ENCODE data around the gene C5. TPM values are rescaled to one million over a fixed set of nuclear protein-coding genes. Genes with fewer than 3 reads are reported as not detected.

Gene C5
- total and polyA plus RNA-seq, 2 experiments from 2014 or later, result 13.8 to 55.4 TPM

- Histone ChIP-seq H2AFZ (no peak overlapping the region), H3K4me2 (no peak overlapping the region), H3K4me3 (no peak overlapping the region), H3K27ac (no peak overlapping the region), H3K9me3 (ENCODE audit: low read depth) (no peaks in the 10 kb centered on the region), H3K79me2 (no peaks in the 10 kb centered on the region), H3K4me1 (ENCODE audit: insufficient read depth) (no peaks in the 10 kb centered on the region), H4K20me1 (ENCODE audit: insufficient read depth, poor library complexity, severe bottlenecking) (no peaks in the 10 kb centered on the region), H3K27me3 (no peaks in the 10 kb centered on the region), H3K9me2 (replicated peaks; ENCODE audit: insufficient read depth) (no peaks in the 10 kb centered on the region), H3K36me3 (replicated peaks; ENCODE audit: insufficient read depth, low read depth) (no peaks in the 10 kb centered on the region)
- TF ChIP-seq EZH2 (IDR thresholded peaks at IDR 0.05; ENCODE audit: borderline replicate concordance), result no peak
- TF ChIP-seq EZH2phosphoT487 (IDR thresholded peaks at IDR 0.05; ENCODE audit: low read depth, severe bottlenecking, unreplicated experiment), result no peak
- TF ChIP-seq, protein P1, sequence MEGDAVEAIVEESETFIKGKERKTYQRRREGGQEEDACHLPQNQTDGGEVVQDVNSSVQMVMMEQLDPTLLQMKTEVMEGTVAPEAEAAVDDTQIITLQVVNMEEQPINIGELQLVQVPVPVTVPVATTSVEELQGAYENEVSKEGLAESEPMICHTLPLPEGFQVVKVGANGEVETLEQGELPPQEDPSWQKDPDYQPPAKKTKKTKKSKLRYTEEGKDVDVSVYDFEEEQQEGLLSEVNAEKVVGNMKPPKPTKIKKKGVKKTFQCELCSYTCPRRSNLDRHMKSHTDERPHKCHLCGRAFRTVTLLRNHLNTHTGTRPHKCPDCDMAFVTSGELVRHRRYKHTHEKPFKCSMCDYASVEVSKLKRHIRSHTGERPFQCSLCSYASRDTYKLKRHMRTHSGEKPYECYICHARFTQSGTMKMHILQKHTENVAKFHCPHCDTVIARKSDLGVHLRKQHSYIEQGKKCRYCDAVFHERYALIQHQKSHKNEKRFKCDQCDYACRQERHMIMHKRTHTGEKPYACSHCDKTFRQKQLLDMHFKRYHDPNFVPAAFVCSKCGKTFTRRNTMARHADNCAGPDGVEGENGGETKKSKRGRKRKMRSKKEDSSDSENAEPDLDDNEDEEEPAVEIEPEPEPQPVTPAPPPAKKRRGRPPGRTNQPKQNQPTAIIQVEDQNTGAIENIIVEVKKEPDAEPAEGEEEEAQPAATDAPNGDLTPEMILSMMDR (IDR thresholded peaks at IDR 0.05; ENCODE audit: poor library complexity), result no peak
- DNase-seq (ENCODE audit: low spot score), result no peak
- WGBS (ENCODE audit: low lambda C conversion rate, missing lambda C conversion rate), result 60% methylated on average over 5 of the region's 5 CpGs
Measured at GRCh38 chr9:121057821-121058220, 7.7 kb upstream of the C5 start.

GRCh38 chr9:121055642-121056143, 5.6 kb upstream of the C5 start:
- Histone ChIP-seq H3K27ac (no peak overlapping the region), H4K20me1 (ENCODE audit: insufficient read depth, poor library complexity, severe bottlenecking) (no peaks in the 10 kb centered on the region), H3K4me3 (no peak overlapping the region), H3K79me2 (no peaks in the 10 kb centered on the region), H3K4me2 (no peak overlapping the region), H2AFZ (no peak overlapping the region), H3K9me2 (replicated peaks; ENCODE audit: insufficient read depth) (no peaks in the 10 kb centered on the region), H3K4me1 (ENCODE audit: insufficient read depth) (no peaks in the 10 kb centered on the region), H3K36me3 (replicated peaks; ENCODE audit: insufficient read depth, low read depth) (no peaks in the 10 kb centered on the region), H3K27me3 (no peaks in the 10 kb centered on the region), H3K9me3 (ENCODE audit: low read depth) (no peaks in the 10 kb centered on the region)
- peak; percentile 11 for DNase-seq (ENCODE audit: low spot score)
- 92% methylated on average over 2 of the region's 2 CpGs for WGBS (ENCODE audit: low lambda C conversion rate, missing lambda C conversion rate)
- TF ChIP-seq EZH2 (IDR thresholded peaks at IDR 0.05; ENCODE audit: borderline replicate concordance) (no peak), EZH2phosphoT487 (IDR thresholded peaks at IDR 0.05; ENCODE audit: low read depth, severe bottlenecking, unreplicated experiment) (no peak)
- TF ChIP-seq, protein P1 (IDR thresholded peaks at IDR 0.05; ENCODE audit: poor library complexity), result peak; percentile 9

DNA sequence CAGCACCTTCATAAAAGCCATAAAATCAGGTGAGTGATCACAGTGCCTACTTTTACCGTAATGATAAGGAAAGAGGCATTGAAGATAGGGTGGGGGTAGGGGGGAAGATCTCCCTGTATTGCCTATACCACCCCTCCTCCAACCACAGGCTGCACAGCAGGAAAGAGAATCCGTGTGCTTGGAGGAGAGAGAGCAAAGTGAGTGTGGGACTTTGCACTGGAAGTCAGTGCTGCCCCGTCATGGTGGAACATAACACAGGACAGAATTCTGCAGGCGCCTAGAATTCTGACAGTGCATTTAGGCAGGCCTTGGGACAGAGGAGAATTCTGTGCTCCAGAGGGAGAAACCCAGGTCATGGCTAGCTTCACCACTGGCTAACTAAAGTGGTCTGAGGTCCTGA, 3.5 kb upstream of the C5 start:
- Histone ChIP-seq H3K27me3 (no peaks in the 10 kb centered on the region), H2AFZ (no peak overlapping the region), H3K4me1 (ENCODE audit: insufficient read depth) (peaks cover 7% of the 10 kb centered on the region), H3K27ac (peak overlapping the region; percentile 21), H3K4me2 (peak overlapping the region; percentile 49), H3K79me2 (peaks cover 5% of the 10 kb centered on the region), H4K20me1 (ENCODE audit: insufficient read depth, poor library complexity, severe bottlenecking) (no peaks in the 10 kb centered on the region), H3K9me3 (ENCODE audit: low read depth) (no peaks in the 10 kb centered on the region), H3K4me3 (no peak overlapping the region), H3K36me3 (replicated peaks; ENCODE audit: insufficient read depth, low read depth) (no peaks in the 10 kb centered on the region), H3K9me2 (replicated peaks; ENCODE audit: insufficient read depth) (no peaks in the 10 kb centered on the region)
- 37% methylated on average over 4 of the region's 4 CpGs for WGBS (ENCODE audit: low lambda C conversion rate, missing lambda C conversion rate)
- TF ChIP-seq, protein P1 (IDR thresholded peaks at IDR 0.05; ENCODE audit: poor library complexity), result no peak
- TF ChIP-seq EZH2phosphoT487 (IDR thresholded peaks at IDR 0.05; ENCODE audit: low read depth, severe bottlenecking, unreplicated experiment) (no peak), EZH2 (IDR thresholded peaks at IDR 0.05; ENCODE audit: borderline replicate concordance) (no peak)
- DNase-seq (ENCODE audit: low spot score), result peak; percentile 46

- Histone ChIP-seq H3K27ac (no peak overlapping the region), H3K4me2 (peak overlapping the region; percentile 67), H2AFZ (no peak overlapping the region), H3K4me3 (no peak overlapping the region), H3K4me1 (ENCODE audit: insufficient read depth) (peaks cover 7% of the 10 kb centered on the region), H4K20me1 (ENCODE audit: insufficient read depth, poor library complexity, severe bottlenecking) (no peaks in the 10 kb centered on the region), H3K36me3 (replicated peaks; ENCODE audit: insufficient read depth, low read depth) (no peaks in the 10 kb centered on the region), H3K9me2 (replicated peaks; ENCODE audit: insufficient read depth) (no peaks in the 10 kb centered on the region), H3K79me2 (peaks cover 13% of the 10 kb centered on the region), H3K9me3 (ENCODE audit: low read depth) (no peaks in the 10 kb centered on the region), H3K27me3 (no peaks in the 10 kb centered on the region)
- TF ChIP-seq EZH2 (IDR thresholded peaks at IDR 0.05; ENCODE audit: borderline replicate concordance) (no peak), EZH2phosphoT487 (IDR thresholded peaks at IDR 0.05; ENCODE audit: low read depth, severe bottlenecking, unreplicated experiment) (no peak)
- TF ChIP-seq, protein P1 (IDR thresholded peaks at IDR 0.05; ENCODE audit: poor library complexity), result no peak
- DNase-seq (ENCODE audit: low spot score), result no peak
Measured at GRCh38 chr9:121048618-121049017, 1.5 kb downstream of the C5 start.

Measured in hepatocyte (in vitro differentiated cells).